Activated CD4-positive, alpha-beta memory T cell treated with anti-CD3 and anti-CD28 coated beads, Interleukin-2, amount 10 ng/mL, durations not matched to agents 7 days and 5 days (primary cell): Measurements from ENCODE around the gene CEP78. TPM values are rescaled to one million over a fixed set of nuclear protein-coding genes. Genes with fewer than 3 reads are reported as not detected.

ENCODE experiments used
- CTCF ChIA-PET: fragments of 350-600 bp; sonication (Branson Sonifier 250); formaldehyde crosslinking; loops from one replicate; lab custom pipeline; 2021; ENCODE audit warnings: antibody characterized with exemption, inconsistent platforms; lab: Charles Lee
- POLR2A ChIA-PET: fragments of 350-600 bp; sonication (Branson Sonifier 250); formaldehyde crosslinking; loops from one replicate; lab custom pipeline; 2021; ENCODE audit warnings: antibody characterized with exemption; lab: Charles Lee
- DNase-seq: peaks from one replicate; pipeline ENCODE4 v3.0.0-alpha.2; 2020
- H3K27ac Mint-ChIP-seq: one replicate; pipeline ENCODE4 v1.8.0; 2021; ENCODE audit warnings: mild to moderate bottlenecking, mixed read lengths
- H3K27me3 Mint-ChIP-seq: one replicate; pipeline ENCODE4 v1.8.0; 2021; ENCODE audit warnings: mixed read lengths
- H3K36me3 Mint-ChIP-seq: one replicate; pipeline ENCODE4 v1.8.0; 2021; ENCODE audit warnings: low read depth, mixed read lengths
- H3K4me1 Mint-ChIP-seq: one replicate; pipeline ENCODE4 v1.8.0; 2021; ENCODE audit warnings: mixed read lengths
- H3K4me3 Mint-ChIP-seq: one replicate; pipeline ENCODE4 v1.8.0; 2021; ENCODE audit warnings: mild to moderate bottlenecking, mixed read lengths
- H3K9me3 Mint-ChIP-seq: one replicate; pipeline ENCODE4 v1.8.0; 2021; ENCODE audit warnings: mixed read lengths
- total RNA-seq, 2 experiments: library from RNA; stranded (reverse); gene quantifications; one replicate each; pipeline ENCODE4 v1.2.3, GENCODE V29; 2021

Gene CEP78
- total RNA-seq, 2 experiments from 2014 or later, result 41.8 to 44.3 TPM

- POLR2A ChIA-PET, result no interaction called here
Observed at GRCh38 chr9:78319197-78320029, 83.5 kb downstream of the CEP78 start.

GRCh38 chr9:78320030-78320693 lies 84.3 kb downstream of the CEP78 start:
- Mint-ChIP-seq H3K27me3 (no peaks in the 10 kb centered on the region), H3K4me3 (no peak overlapping the region), H3K36me3 (peaks cover 85% of the 10 kb centered on the region), H3K9me3 (no peaks in the 10 kb centered on the region), H3K4me1 (no peaks in the 10 kb centered on the region), H3K27ac (no peak overlapping the region)
- ChIA-PET CTCF (no interaction called here), POLR2A (no interaction called here)
- DNase-seq, result no peak

More at GRCh38 chr9:78319197-78320029, 83.5 kb downstream of the CEP78 start:
- Mint-ChIP-seq H3K4me3 (no peak overlapping the region), H3K27ac (no peak overlapping the region), H3K27me3 (no peaks in the 10 kb centered on the region), H3K36me3 (peaks cover 84% of the 10 kb centered on the region), H3K9me3 (no peaks in the 10 kb centered on the region), H3K4me1 (no peaks in the 10 kb centered on the region)
- CTCF ChIA-PET, result no interaction called here
- DNase-seq, result no peak

- no peak overlapping the region for H3K27ac Mint-ChIP-seq
- H3K9me3 Mint-ChIP-seq, result no peaks in the 10 kb centered on the region
- peaks cover 84% of the 10 kb centered on the region for H3K36me3 Mint-ChIP-seq
- H3K4me1 Mint-ChIP-seq, result no peaks in the 10 kb centered on the region
- POLR2A ChIA-PET, result no interaction called here
- no peak for DNase-seq
- no peaks in the 10 kb centered on the region for H3K27me3 Mint-ChIP-seq
- H3K4me3 Mint-ChIP-seq, result no peak overlapping the region
- CTCF ChIA-PET, result no interaction called here
Observed at GRCh38 chr9:78320875-78321496, 85.1 kb downstream of the CEP78 start.

- H3K9me3 Mint-ChIP-seq, result no peaks in the 10 kb centered on the region
- POLR2A ChIA-PET, result no interaction called here
- H3K27me3 Mint-ChIP-seq, result no peaks in the 10 kb centered on the region
- H3K27ac Mint-ChIP-seq, result no peak overlapping the region
- H3K4me3 Mint-ChIP-seq, result no peak overlapping the region
- peaks cover 79% of the 10 kb centered on the region for H3K36me3 Mint-ChIP-seq
- no peak for DNase-seq
- CTCF ChIA-PET, result no interaction called here
- no peaks in the 10 kb centered on the region for H3K4me1 Mint-ChIP-seq
Observed at GRCh38 chr9:78321505-78321904, 85.6 kb downstream of the CEP78 start.

- Mint-ChIP-seq H3K9me3 (no peaks in the 10 kb centered on the region), H3K27ac (no peak overlapping the region), H3K36me3 (peaks cover 75% of the 10 kb centered on the region), H3K4me1 (no peaks in the 10 kb centered on the region), H3K4me3 (no peak overlapping the region), H3K27me3 (no peaks in the 10 kb centered on the region)
- ChIA-PET CTCF (no interaction called here), POLR2A (interaction anchor here (1.6 kb wide), 1 partner anchor 8 kb away, joined by 5 read pairs; no protein-coding TSS in a partner anchor)
- DNase-seq, result no peak
Observed at GRCh38 chr9:78324068-78324650, 88.3 kb downstream of the CEP78 start.

- Mint-ChIP-seq H3K36me3 (peaks cover 74% of the 10 kb centered on the region), H3K9me3 (no peaks in the 10 kb centered on the region), H3K27me3 (no peaks in the 10 kb centered on the region), H3K27ac (no peak overlapping the region), H3K4me1 (no peaks in the 10 kb centered on the region), H3K4me3 (no peak overlapping the region)
- no peak for DNase-seq
- ChIA-PET CTCF (no interaction called here), POLR2A (interaction anchor here (1.6 kb wide), 1 partner anchor 9 kb away, joined by 5 read pairs; no protein-coding TSS in a partner anchor)
Observed at GRCh38 chr9:78324682-78325081, 88.8 kb downstream of the CEP78 start.

GRCh38 chr9:78325343-78325742 lies 89.5 kb downstream of the CEP78 start:
- POLR2A ChIA-PET, result interaction anchor here (1.6 kb wide), 1 partner anchor 10 kb away, joined by 5 read pairs; no protein-coding TSS in a partner anchor
- CTCF ChIA-PET, result no interaction called here

GRCh38 chr9:78325846-78326360 lies 90.0 kb downstream of the CEP78 start:
- ChIA-PET CTCF (no interaction called here), POLR2A (no interaction called here)
- Mint-ChIP-seq H3K27ac (no peak overlapping the region), H3K27me3 (no peaks in the 10 kb centered on the region), H3K4me3 (no peak overlapping the region), H3K36me3 (peaks cover 73% of the 10 kb centered on the region), H3K9me3 (no peaks in the 10 kb centered on the region), H3K4me1 (no peaks in the 10 kb centered on the region)
- DNase-seq, result no peak

More at GRCh38 chr9:78325343-78325742, 89.5 kb downstream of the CEP78 start:
- DNase-seq, result no peak
- Mint-ChIP-seq H3K36me3 (peaks cover 74% of the 10 kb centered on the region), H3K27ac (no peak overlapping the region), H3K4me3 (no peak overlapping the region), H3K9me3 (no peaks in the 10 kb centered on the region), H3K4me1 (no peaks in the 10 kb centered on the region), H3K27me3 (no peaks in the 10 kb centered on the region)

- Mint-ChIP-seq H3K27me3 (no peaks in the 10 kb centered on the region), H3K27ac (no peak overlapping the region), H3K4me1 (no peaks in the 10 kb centered on the region), H3K36me3 (peaks cover 73% of the 10 kb centered on the region), H3K4me3 (no peak overlapping the region), H3K9me3 (no peaks in the 10 kb centered on the region)
- CTCF ChIA-PET, result no interaction called here
- no peak for DNase-seq
- POLR2A ChIA-PET, result no interaction called here
Observed at GRCh38 chr9:78326564-78326963, 90.7 kb downstream of the CEP78 start.

Other genes starting within 250 kb of the CEP78 start
- 10 to 100 TPM; 28.0 to 28.8 TPM for gene GNAQ, start 204.3 kb upstream of the CEP78 start, total RNA-seq
- gene PSAT1, start 61.0 kb downstream of the CEP78 start, total RNA-seq, result 100 to 1,000 TPM; 125 to 130 TPM